ENCODE measurements around the gene LBHD2.

The LBHD2 gene

DNA sequence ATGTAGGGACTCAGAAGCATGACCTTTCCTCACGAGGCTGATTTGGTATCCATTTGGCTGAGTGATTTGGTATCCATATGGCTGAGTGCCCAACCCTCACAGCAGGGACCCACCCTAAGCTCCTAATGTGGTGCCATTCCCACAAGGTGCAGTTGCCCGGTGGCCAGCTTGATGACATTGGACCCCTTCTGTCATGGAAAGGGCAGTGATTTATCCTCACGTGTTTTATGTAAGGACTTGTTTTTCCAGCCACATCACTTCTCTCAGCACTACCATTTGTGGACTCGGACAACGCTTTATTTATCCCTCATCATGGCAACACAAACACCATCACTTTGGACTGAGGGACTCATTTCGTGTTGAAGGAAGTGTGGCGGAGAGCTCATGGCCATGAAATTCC is 18.1 kb upstream of the LBHD2 start:
- no peaks in the 10 kb centered on the region; the same call in 1 of the 2 replicates for H3K27me3 ChIP-seq (replicated peaks; ENCODE audit: control insufficient read depth, insufficient read depth, low read length)
- no peaks in the 10 kb centered on the region for H3K36me3 ChIP-seq (ENCODE audit: control insufficient read depth, insufficient read depth, low read length)
- no peak for DNase-seq (ENCODE audit: extremely low read depth, insufficient read length)
- TF ChIP-seq, protein P1, sequence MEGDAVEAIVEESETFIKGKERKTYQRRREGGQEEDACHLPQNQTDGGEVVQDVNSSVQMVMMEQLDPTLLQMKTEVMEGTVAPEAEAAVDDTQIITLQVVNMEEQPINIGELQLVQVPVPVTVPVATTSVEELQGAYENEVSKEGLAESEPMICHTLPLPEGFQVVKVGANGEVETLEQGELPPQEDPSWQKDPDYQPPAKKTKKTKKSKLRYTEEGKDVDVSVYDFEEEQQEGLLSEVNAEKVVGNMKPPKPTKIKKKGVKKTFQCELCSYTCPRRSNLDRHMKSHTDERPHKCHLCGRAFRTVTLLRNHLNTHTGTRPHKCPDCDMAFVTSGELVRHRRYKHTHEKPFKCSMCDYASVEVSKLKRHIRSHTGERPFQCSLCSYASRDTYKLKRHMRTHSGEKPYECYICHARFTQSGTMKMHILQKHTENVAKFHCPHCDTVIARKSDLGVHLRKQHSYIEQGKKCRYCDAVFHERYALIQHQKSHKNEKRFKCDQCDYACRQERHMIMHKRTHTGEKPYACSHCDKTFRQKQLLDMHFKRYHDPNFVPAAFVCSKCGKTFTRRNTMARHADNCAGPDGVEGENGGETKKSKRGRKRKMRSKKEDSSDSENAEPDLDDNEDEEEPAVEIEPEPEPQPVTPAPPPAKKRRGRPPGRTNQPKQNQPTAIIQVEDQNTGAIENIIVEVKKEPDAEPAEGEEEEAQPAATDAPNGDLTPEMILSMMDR (IDR thresholded peaks at IDR 0.05; ENCODE audit: insufficient read depth, low read length, poor library complexity, severe bottlenecking): no peak
- H3K4me3 ChIP-seq (replicated peaks; ENCODE audit: low read depth, low read length): no peak overlapping the region

DNA sequence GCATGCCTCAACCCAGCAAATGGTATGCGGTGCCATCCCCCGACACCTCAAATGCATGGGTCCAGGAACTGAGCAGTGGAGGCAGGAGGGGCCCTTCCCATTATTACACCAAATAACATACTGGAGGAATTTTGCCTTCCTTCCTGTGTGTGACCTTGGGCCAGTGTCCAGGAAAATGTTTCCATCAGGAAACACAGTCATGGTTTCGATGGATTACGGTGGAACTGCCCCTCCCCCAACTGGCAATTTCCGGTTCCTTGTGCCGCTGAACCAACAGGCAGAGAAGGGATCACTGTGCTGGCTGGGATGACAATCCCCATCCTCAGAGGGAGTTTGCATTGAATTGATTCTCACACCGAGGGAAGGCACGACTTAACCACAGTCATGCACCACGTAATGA is 17.6 kb upstream of the LBHD2 start:
- no peak for DNase-seq (ENCODE audit: extremely low read depth, insufficient read length)
- TF ChIP-seq, protein P1 (IDR thresholded peaks at IDR 0.05; ENCODE audit: insufficient read depth, low read length, poor library complexity, severe bottlenecking): no peak
- Histone ChIP-seq H3K36me3 (ENCODE audit: control insufficient read depth, insufficient read depth, low read length) (no peaks in the 10 kb centered on the region), H3K27me3 (replicated peaks; ENCODE audit: control insufficient read depth, insufficient read depth, low read length) (no peaks in the 10 kb centered on the region; the same call in 1 of the 2 replicates), H3K4me3 (replicated peaks; ENCODE audit: low read depth, low read length) (no peak overlapping the region)

DNA sequence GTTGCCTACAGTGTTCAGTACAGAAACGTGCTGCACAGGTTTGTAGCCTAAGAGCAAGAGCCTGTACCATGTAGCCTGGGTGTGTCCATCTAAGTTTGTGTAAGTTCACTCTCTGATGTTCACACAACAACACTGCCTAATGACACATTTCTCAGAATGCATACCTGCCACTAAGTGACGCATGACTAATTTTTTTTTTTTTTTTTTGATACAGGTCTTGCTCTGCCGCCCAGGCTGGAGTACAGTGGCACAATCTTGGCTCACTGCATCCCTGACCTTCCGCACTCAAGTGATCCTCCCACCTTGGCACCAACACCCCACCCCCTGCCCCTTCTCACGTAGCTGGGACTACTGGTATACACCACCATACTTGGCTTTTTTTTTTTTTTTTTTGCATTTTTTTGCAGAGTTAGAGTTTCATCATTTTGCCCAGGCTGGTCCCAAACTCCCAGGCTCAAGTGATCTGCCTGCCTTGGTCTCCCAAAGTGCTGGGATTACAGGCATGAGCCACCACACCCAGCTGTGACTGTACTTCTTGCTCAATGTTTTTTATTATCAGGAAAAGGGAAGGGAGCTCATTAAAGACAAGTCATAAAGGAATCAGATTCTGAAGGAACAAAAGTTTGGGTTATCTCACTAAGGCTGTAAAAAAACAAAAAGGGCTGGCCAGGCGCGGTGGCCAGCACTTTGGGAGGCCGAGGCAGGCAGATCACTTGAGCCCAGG is 16.6 kb upstream of the LBHD2 start:
- TF ChIP-seq, protein P1 (IDR thresholded peaks at IDR 0.05; ENCODE audit: insufficient read depth, low read length, poor library complexity, severe bottlenecking): no peak
- Histone ChIP-seq H3K36me3 (ENCODE audit: control insufficient read depth, insufficient read depth, low read length) (no peaks in the 10 kb centered on the region), H3K4me3 (replicated peaks; ENCODE audit: low read depth, low read length) (no peak overlapping the region), H3K27me3 (replicated peaks; ENCODE audit: control insufficient read depth, insufficient read depth, low read length) (no peaks in the 10 kb centered on the region; the same call in 1 of the 2 replicates)
- no peak for DNase-seq (ENCODE audit: extremely low read depth, insufficient read length)

DNA sequence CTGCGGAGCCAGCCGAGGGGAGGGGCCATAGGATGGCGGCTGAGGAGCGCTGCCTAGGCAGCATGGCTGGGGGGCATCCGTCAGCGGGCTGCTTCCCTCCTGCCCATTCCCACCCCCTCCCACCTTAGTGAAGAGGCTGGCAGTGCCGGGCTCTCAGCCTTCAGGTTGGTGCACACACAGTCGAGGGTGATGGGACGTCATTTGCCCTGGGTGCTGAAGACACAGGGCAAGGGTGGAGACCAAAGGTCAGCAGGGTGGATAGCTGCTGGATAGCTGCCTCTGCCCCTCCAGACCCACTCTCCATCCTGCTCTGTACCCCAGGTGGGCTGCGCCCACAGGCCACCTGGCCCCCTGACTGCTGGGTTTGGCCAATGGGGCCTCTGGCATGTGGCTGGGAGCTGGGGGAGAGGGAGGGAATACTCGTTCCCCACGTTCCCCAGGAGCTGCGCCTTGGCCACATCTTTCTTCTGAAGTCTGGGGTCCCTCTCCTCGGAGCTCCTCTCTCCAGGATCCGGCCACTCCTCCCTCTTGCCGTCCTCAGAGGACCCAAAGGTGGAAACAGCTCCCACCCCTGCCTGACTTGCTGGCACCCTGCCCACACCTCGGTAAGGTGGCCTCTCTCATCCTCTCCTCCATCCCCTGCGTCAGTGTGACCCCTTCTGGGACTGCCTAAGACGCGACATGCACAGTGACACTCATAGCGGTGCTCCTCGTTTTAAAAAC is 15.5 kb upstream of the LBHD2 start:
- TF ChIP-seq, protein P1 (IDR thresholded peaks at IDR 0.05; ENCODE audit: insufficient read depth, low read length, poor library complexity, severe bottlenecking): no peak
- no peak overlapping the region for H3K4me3 ChIP-seq (replicated peaks; ENCODE audit: low read depth, low read length)
- H3K27me3 ChIP-seq (replicated peaks; ENCODE audit: control insufficient read depth, insufficient read depth, low read length): no peaks in the 10 kb centered on the region; the same call in 1 of the 2 replicates
- no peak for DNase-seq (ENCODE audit: extremely low read depth, insufficient read length)
- no peaks in the 10 kb centered on the region for H3K36me3 ChIP-seq (ENCODE audit: control insufficient read depth, insufficient read depth, low read length)

DNA sequence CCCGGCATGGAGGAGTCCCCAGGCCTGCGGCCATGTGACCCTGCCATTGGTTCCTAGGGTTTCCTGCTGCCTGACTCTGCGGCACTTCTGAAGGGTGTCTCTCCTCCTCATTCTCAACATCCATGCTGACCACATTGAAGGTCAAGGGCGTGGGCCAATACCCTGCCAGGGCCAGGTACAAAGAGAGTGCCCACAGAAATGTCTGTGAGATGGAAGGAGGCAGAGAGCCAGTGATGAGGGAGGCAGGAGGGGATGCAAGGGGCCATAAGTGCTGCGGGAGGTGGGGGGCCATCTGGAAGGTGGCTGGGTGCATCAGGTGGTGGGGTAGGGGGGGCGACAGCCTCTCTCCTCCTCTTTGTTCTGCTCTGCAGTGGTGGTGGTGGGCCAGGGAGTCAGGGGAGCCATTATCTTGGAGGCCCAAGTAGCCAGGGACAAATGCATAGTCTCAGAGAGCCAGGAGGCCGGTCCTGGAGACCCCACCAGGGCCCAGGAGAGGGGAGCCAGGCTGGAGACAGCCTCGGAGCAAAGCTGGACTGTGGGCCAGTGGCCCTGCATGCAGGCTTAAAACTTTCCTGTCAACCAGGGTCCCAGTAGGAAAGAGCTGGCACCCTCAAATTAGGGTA is 13.6 kb upstream of the LBHD2 start:
- H3K4me3 ChIP-seq (replicated peaks; ENCODE audit: low read depth, low read length): no peak overlapping the region
- H3K27me3 ChIP-seq (replicated peaks; ENCODE audit: control insufficient read depth, insufficient read depth, low read length): no peaks in the 10 kb centered on the region; the same call in 1 of the 2 replicates
- no peak for DNase-seq (ENCODE audit: extremely low read depth, insufficient read length)
- H3K36me3 ChIP-seq (ENCODE audit: control insufficient read depth, insufficient read depth, low read length): no peaks in the 10 kb centered on the region
- TF ChIP-seq, protein P1 (IDR thresholded peaks at IDR 0.05; ENCODE audit: insufficient read depth, low read length, poor library complexity, severe bottlenecking): no peak

Measured in GM06990 (cell line).